GM19193 (cell line): Measurements from ENCODE around the gene KCNMA1.

Source experiments
- POLR2A ChIP-seq: IDR thresholded peaks from 4 replicates; pipeline ENCODE4 v1.6.1; 2011; ENCODE audit not compliant: insufficient read depth, insufficient read length; ENCODE audit errors: extremely low read depth

The KCNMA1 gene

GRCh38 chr10:77428691-77429395 lies 208.8 kb downstream of the KCNMA1 start:
- TF ChIP-seq POLR2A = no peak

GRCh38 chr10:77424257-77424656 lies 213.4 kb downstream of the KCNMA1 start:
- TF ChIP-seq POLR2A = no peak

- no peak for TF ChIP-seq POLR2A
These were observed 214.9 kb downstream of the KCNMA1 start for GRCh38 chr10:77422491-77423338.

- TF ChIP-seq POLR2A = no peak
These were observed 216.0 kb downstream of the KCNMA1 start for GRCh38 chr10:77421591-77421990.

GRCh38 chr10:77420947-77421523 lies 216.6 kb downstream of the KCNMA1 start:
- no peak for TF ChIP-seq POLR2A

GRCh38 chr10:77419979-77420378 lies 217.6 kb downstream of the KCNMA1 start:
- TF ChIP-seq POLR2A = no peak

- TF ChIP-seq POLR2A = no peak
These were observed 218.6 kb downstream of the KCNMA1 start for GRCh38 chr10:77419056-77419455.

GRCh38 chr10:77417806-77418640 lies 219.6 kb downstream of the KCNMA1 start:
- TF ChIP-seq POLR2A = no peak

GRCh38 chr10:77417359-77417758 lies 220.2 kb downstream of the KCNMA1 start:
- no peak for TF ChIP-seq POLR2A

- TF ChIP-seq POLR2A = no peak
These were observed 221.1 kb downstream of the KCNMA1 start for GRCh38 chr10:77416311-77417135.

- TF ChIP-seq POLR2A = no peak
These were observed 222.2 kb downstream of the KCNMA1 start for GRCh38 chr10:77415313-77415960.

- TF ChIP-seq POLR2A = no peak
These were observed 224.4 kb downstream of the KCNMA1 start for GRCh38 chr10:77413231-77413630.

GRCh38 chr10:77411805-77412204 lies 225.8 kb downstream of the KCNMA1 start:
- no peak for TF ChIP-seq POLR2A
